HEK293 (cell line): ENCODE measurements around the gene NDC1.
A peak's percentile ranks its signal among the peaks of the same experiment; 100 is the strongest.

Experiments
- HOXD13 ChIP-seq: sonication (generic); formaldehyde crosslinking; IDR thresholded peaks from 2 replicates; pipeline ENCODE4 v1.8.0; 2022; ENCODE audit warnings: missing genetic modification reagents, borderline replicate concordance
- KLF8 ChIP-seq: fragments of 450-650 bp; formaldehyde crosslinking; IDR thresholded peaks from 2 replicates; pipeline ENCODE4 v1.5.1; 2016; ENCODE audit warnings: missing biosample characterization, missing genetic modification characterization
- MEIS1 ChIP-seq: sonication (generic); formaldehyde crosslinking; IDR thresholded peaks from 2 replicates; pipeline ENCODE4 v1.8.1; 2022; ENCODE audit warnings: missing genetic modification reagents, mild to moderate bottlenecking, borderline replicate concordance
- MZF1 ChIP-seq: fragments of 450-650 bp; formaldehyde crosslinking; IDR thresholded peaks from 2 replicates; pipeline ENCODE4 v1.5.1; 2017; ENCODE audit warnings: missing biosample characterization, missing genetic modification characterization, borderline replicate concordance
- OSR2 ChIP-seq: fragments of 450-650 bp; formaldehyde crosslinking; IDR thresholded peaks from 2 replicates; pipeline ENCODE4 v1.5.1; 2016; ENCODE audit warnings: missing biosample characterization, missing genetic modification characterization
- OVOL3 ChIP-seq: fragments of 450-650 bp; formaldehyde crosslinking; IDR thresholded peaks from 2 replicates; pipeline ENCODE4 v1.5.1; 2016; ENCODE audit warnings: missing biosample characterization, missing genetic modification characterization
- PRDM4 ChIP-seq: fragments of 450-650 bp; formaldehyde crosslinking; IDR thresholded peaks from 2 replicates; pipeline ENCODE4 v1.5.1; 2017; ENCODE audit warnings: missing biosample characterization, missing genetic modification characterization
- SCRT2 ChIP-seq: fragments of 450-650 bp; formaldehyde crosslinking; IDR thresholded peaks from 2 replicates; pipeline ENCODE4 v1.5.1; 2016; ENCODE audit warnings: missing biosample characterization, missing genetic modification characterization
- SP7 ChIP-seq: fragments of 450-650 bp; formaldehyde crosslinking; IDR thresholded peaks from 2 replicates; pipeline ENCODE4 v1.5.1; 2016; ENCODE audit warnings: missing biosample characterization, missing genetic modification characterization
- WT1 ChIP-seq: fragments of 450-650 bp; formaldehyde crosslinking; IDR thresholded peaks from 2 replicates; pipeline ENCODE4 v1.5.1; 2016; ENCODE audit warnings: missing biosample characterization, missing genetic modification characterization
- ZBTB11 ChIP-seq: fragments of 450-650 bp; formaldehyde crosslinking; conservative IDR thresholded peaks from 2 replicates; pipeline ENCODE4 v1.5.1; 2016; ENCODE audit warnings: low read depth, missing biosample characterization, missing genetic modification characterization
- ZBTB48 ChIP-seq: fragments of 450-650 bp; formaldehyde crosslinking; IDR thresholded peaks from 2 replicates; pipeline ENCODE4 v1.5.1; 2016; ENCODE audit warnings: missing biosample characterization, missing genetic modification characterization
- ZNF10 ChIP-seq: fragments of 450-650 bp; formaldehyde crosslinking; IDR thresholded peaks from 2 replicates; pipeline ENCODE4 v1.5.1; 2017; ENCODE audit warnings: missing biosample characterization, missing genetic modification characterization
- ZNF324 ChIP-seq: fragments of 450-650 bp; formaldehyde crosslinking; IDR thresholded peaks from 2 replicates; pipeline ENCODE4 v1.5.1; 2016; ENCODE audit warnings: missing biosample characterization, missing genetic modification characterization
- ZNF416 ChIP-seq: fragments of 450-650 bp; formaldehyde crosslinking; IDR thresholded peaks from 2 replicates; pipeline ENCODE4 v1.5.1; 2016; ENCODE audit warnings: missing biosample characterization, missing genetic modification characterization
- ZNF501 ChIP-seq: fragments of 450-650 bp; formaldehyde crosslinking; IDR thresholded peaks from 2 replicates; pipeline ENCODE4 v1.5.1; 2016; ENCODE audit warnings: missing biosample characterization, missing genetic modification characterization
- ZNF548 ChIP-seq: fragments of 450-650 bp; formaldehyde crosslinking; IDR thresholded peaks from 2 replicates; pipeline ENCODE4 v1.5.1; 2016; ENCODE audit warnings: missing biosample characterization, missing genetic modification characterization
- ZNF580 ChIP-seq: fragments of 450-650 bp; formaldehyde crosslinking; IDR thresholded peaks from 2 replicates; pipeline ENCODE4 v1.5.1; 2016; ENCODE audit warnings: missing biosample characterization, missing genetic modification characterization
- ZNF654 ChIP-seq: fragments of 450-650 bp; formaldehyde crosslinking; IDR thresholded peaks from 2 replicates; pipeline ENCODE4 v1.5.1; 2016; ENCODE audit warnings: low read depth, missing biosample characterization, missing genetic modification characterization
- ZNF707 ChIP-seq: fragments of 450-650 bp; formaldehyde crosslinking; IDR thresholded peaks from 2 replicates; pipeline ENCODE4 v1.5.1; 2016; ENCODE audit warnings: missing biosample characterization, missing genetic modification characterization
- ZNF76 ChIP-seq: fragments of 450-650 bp; formaldehyde crosslinking; IDR thresholded peaks from 2 replicates; pipeline ENCODE4; 2016; ENCODE audit warnings: low read depth, missing biosample characterization, missing genetic modification characterization, borderline replicate concordance
- ZNF792 ChIP-seq: fragments of 450-650 bp; formaldehyde crosslinking; IDR thresholded peaks from 2 replicates; pipeline ENCODE4 v1.5.1; 2016; ENCODE audit warnings: missing biosample characterization, missing genetic modification characterization
- TF ChIP-seq, protein P1 (sequence below): fragments of 450-650 bp; formaldehyde crosslinking; IDR thresholded peaks from 2 replicates; pipeline ENCODE4 v1.5.1; 2017; ENCODE audit warnings: missing biosample characterization, missing genetic modification characterization
- TF ChIP-seq, protein P2 (sequence below): fragments of 450-650 bp; IDR thresholded peaks from 2 replicates; pipeline ENCODE4 v1.5.1; 2018; ENCODE audit warnings: missing biosample characterization, missing genetic modification characterization
- TF ChIP-seq, protein P3 (sequence below): fragments of 450-650 bp; formaldehyde crosslinking; IDR thresholded peaks from 2 replicates; pipeline ENCODE4 v1.5.1; 2017; ENCODE audit warnings: missing biosample characterization, missing genetic modification characterization
- TF ChIP-seq, protein P4 (sequence below): fragments of 450-650 bp; formaldehyde crosslinking; IDR thresholded peaks from 2 replicates; pipeline ENCODE4 v1.5.1; 2016; ENCODE audit warnings: missing biosample characterization, missing genetic modification characterization

Gene NDC1

DNA sequence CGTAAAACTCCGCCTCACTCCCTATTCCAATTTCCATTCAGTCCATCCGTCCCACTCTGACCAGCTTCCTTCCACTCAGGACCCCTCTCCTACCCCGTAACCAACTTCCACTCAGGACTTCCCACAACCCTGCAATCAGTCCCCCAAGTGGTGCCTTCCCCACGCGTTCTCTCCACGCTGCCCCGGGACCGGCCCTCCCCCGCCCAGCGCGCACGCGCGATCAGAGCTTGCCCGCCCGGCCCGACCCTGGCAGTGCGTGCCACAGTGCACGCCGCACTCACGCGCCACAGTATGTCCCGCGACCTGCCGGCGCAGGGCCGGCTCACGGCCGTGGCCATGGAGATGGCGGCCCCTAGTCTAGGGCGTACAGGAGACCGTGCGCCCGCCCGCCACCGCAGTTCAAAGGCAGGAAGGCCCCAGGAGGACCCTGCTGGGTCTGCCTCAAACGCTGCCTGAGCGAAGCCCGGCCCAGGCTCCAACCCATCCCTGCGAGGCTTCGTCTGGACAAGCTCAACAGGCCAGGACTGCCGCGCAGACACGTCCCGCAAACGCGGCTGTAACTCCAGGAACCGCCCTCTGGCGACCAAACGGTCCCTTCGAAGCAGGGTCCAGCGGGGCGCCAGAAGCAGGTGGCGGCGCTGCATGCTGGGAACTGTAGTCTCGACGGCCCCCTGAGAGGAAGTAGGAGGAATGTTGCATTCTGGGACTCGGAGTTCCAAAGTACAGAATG lies at the start of gene NDC1 (continued):
- TF ChIP-seq ZNF10 (tag by site-specific recombination) (peak; percentile 66; the same call in 1 of the 2 replicates), ZNF707 (tag by site-specific recombination) (no peak), ZNF76 (peak; percentile 100), MZF1 (tag by site-specific recombination) (no peak), ZNF792 (tag by site-specific recombination) (peak; percentile 99), WT1 (peak; percentile 25; the same call in 1 of the 2 replicates), HOXD13 (CRISPR knock-in tag) (no peak), ZNF501 (tag by site-specific recombination) (peak; percentile 99), PRDM4 (tag by site-specific recombination) (peak; percentile 69), KLF8 (tag by site-specific recombination) (peak; percentile 86), SP7 (tag by site-specific recombination) (peak; percentile 92), SCRT2 (tag by site-specific recombination) (peak; percentile 98), MEIS1 (CRISPR knock-in tag) (no peak), OSR2 (peak; percentile 25; the same call in 1 of the 2 replicates), ZBTB11 (tag by site-specific recombination) (peak; percentile 87), ZNF324 (tag by site-specific recombination) (peak; percentile 94; the same call in 1 of the 2 replicates), OVOL3 (tag by site-specific recombination) (0 out of 2 replicates have a peak, but pooled peaks have one; percentile 39), ZNF416 (tag by site-specific recombination) (no peak), ZBTB48 (tag by site-specific recombination) (peak; percentile 89), ZNF580 (tag by site-specific recombination) (peak; percentile 66; the same call in 1 of the 2 replicates), ZNF654 (peak; percentile 9; the same call in 1 of the 2 replicates), ZNF548 (tag by site-specific recombination) (no peak)
- TF ChIP-seq, protein P1, sequence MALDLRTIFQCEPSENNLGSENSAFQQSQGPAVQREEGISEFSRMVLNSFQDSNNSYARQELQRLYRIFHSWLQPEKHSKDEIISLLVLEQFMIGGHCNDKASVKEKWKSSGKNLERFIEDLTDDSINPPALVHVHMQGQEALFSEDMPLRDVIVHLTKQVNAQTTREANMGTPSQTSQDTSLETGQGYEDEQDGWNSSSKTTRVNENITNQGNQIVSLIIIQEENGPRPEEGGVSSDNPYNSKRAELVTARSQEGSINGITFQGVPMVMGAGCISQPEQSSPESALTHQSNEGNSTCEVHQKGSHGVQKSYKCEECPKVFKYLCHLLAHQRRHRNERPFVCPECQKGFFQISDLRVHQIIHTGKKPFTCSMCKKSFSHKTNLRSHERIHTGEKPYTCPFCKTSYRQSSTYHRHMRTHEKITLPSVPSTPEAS, result peak; percentile 20; the same call in 1 of the 2 replicates
- TF ChIP-seq, protein P2, sequence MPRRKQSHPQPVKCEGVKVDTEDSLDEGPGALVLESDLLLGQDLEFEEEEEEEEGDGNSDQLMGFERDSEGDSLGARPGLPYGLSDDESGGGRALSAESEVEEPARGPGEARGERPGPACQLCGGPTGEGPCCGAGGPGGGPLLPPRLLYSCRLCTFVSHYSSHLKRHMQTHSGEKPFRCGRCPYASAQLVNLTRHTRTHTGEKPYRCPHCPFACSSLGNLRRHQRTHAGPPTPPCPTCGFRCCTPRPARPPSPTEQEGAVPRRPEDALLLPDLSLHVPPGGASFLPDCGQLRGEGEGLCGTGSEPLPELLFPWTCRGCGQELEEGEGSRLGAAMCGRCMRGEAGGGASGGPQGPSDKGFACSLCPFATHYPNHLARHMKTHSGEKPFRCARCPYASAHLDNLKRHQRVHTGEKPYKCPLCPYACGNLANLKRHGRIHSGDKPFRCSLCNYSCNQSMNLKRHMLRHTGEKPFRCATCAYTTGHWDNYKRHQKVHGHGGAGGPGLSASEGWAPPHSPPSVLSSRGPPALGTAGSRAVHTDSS (tag by site-specific recombination), result no peak
- TF ChIP-seq, protein P3, sequence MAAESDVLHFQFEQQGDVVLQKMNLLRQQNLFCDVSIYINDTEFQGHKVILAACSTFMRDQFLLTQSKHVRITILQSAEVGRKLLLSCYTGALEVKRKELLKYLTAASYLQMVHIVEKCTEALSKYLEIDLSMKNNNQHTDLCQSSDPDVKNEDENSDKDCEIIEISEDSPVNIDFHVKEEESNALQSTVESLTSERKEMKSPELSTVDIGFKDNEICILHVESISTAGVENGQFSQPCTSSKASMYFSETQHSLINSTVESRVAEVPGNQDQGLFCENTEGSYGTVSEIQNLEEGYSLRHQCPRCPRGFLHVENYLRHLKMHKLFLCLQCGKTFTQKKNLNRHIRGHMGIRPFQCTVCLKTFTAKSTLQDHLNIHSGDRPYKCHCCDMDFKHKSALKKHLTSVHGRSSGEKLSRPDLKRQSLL (tag by site-specific recombination), result no peak
- TF ChIP-seq, protein P4, sequence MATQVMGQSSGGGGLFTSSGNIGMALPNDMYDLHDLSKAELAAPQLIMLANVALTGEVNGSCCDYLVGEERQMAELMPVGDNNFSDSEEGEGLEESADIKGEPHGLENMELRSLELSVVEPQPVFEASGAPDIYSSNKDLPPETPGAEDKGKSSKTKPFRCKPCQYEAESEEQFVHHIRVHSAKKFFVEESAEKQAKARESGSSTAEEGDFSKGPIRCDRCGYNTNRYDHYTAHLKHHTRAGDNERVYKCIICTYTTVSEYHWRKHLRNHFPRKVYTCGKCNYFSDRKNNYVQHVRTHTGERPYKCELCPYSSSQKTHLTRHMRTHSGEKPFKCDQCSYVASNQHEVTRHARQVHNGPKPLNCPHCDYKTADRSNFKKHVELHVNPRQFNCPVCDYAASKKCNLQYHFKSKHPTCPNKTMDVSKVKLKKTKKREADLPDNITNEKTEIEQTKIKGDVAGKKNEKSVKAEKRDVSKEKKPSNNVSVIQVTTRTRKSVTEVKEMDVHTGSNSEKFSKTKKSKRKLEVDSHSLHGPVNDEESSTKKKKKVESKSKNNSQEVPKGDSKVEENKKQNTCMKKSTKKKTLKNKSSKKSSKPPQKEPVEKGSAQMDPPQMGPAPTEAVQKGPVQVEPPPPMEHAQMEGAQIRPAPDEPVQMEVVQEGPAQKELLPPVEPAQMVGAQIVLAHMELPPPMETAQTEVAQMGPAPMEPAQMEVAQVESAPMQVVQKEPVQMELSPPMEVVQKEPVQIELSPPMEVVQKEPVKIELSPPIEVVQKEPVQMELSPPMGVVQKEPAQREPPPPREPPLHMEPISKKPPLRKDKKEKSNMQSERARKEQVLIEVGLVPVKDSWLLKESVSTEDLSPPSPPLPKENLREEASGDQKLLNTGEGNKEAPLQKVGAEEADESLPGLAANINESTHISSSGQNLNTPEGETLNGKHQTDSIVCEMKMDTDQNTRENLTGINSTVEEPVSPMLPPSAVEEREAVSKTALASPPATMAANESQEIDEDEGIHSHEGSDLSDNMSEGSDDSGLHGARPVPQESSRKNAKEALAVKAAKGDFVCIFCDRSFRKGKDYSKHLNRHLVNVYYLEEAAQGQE (tag by site-specific recombination), result peak; percentile 26; the same call in 1 of the 2 replicates
